Measurements from ENCODE around the gene CACNA2D3.

- TF ChIP-seq, protein P1, sequence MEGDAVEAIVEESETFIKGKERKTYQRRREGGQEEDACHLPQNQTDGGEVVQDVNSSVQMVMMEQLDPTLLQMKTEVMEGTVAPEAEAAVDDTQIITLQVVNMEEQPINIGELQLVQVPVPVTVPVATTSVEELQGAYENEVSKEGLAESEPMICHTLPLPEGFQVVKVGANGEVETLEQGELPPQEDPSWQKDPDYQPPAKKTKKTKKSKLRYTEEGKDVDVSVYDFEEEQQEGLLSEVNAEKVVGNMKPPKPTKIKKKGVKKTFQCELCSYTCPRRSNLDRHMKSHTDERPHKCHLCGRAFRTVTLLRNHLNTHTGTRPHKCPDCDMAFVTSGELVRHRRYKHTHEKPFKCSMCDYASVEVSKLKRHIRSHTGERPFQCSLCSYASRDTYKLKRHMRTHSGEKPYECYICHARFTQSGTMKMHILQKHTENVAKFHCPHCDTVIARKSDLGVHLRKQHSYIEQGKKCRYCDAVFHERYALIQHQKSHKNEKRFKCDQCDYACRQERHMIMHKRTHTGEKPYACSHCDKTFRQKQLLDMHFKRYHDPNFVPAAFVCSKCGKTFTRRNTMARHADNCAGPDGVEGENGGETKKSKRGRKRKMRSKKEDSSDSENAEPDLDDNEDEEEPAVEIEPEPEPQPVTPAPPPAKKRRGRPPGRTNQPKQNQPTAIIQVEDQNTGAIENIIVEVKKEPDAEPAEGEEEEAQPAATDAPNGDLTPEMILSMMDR (IDR thresholded peaks at IDR 0.05), result no peak
- TF ChIP-seq POLR2AphosphoS5 (IDR thresholded peaks at IDR 0.05), result no peak
- no peak for TF ChIP-seq POLR2A (IDR thresholded peaks at IDR 0.05)
- no peak for TF ChIP-seq EP300 (IDR thresholded peaks at IDR 0.05)
Observed at GRCh38 chr3:54514006-54514405, 391.7 kb downstream of the CACNA2D3 start.

All from upper lobe of left lung (tissue), 4 donors.